IPS-18a (cell line): ENCODE data around the gene ARID3A.

ENCODE experiments used
- H3K27ac ChIP-seq: one replicate; pipeline ENCODE4 v1.5.1; 2013; ENCODE audit warnings: low read length
- H3K27me3 ChIP-seq: one replicate; pipeline ENCODE4 v1.6.1; 2013; ENCODE audit warnings: mild to moderate bottlenecking, low read length; ENCODE audit not compliant: control insufficient read depth, insufficient read depth
- H3K36me3 ChIP-seq: one replicate; pipeline ENCODE4 v1.6.1; 2013; ENCODE audit warnings: low read depth, low read length; ENCODE audit not compliant: control insufficient read depth
- H3K4me1 ChIP-seq: one replicate; pipeline ENCODE4 v1.6.1; 2013; ENCODE audit warnings: low read depth, low read length; ENCODE audit not compliant: control insufficient read depth
- H3K4me3 ChIP-seq: one replicate; pipeline ENCODE4 v1.5.1; 2013; ENCODE audit warnings: low read length
- H3K9ac ChIP-seq: one replicate; pipeline ENCODE4 v1.6.1; 2013; ENCODE audit warnings: mild to moderate bottlenecking, low read length, moderate library complexity
- H3K9me3 ChIP-seq: one replicate; pipeline ENCODE4 v1.6.1; 2013; ENCODE audit warnings: low read depth, low read length; ENCODE audit not compliant: control insufficient read depth

Gene ARID3A

DNA sequence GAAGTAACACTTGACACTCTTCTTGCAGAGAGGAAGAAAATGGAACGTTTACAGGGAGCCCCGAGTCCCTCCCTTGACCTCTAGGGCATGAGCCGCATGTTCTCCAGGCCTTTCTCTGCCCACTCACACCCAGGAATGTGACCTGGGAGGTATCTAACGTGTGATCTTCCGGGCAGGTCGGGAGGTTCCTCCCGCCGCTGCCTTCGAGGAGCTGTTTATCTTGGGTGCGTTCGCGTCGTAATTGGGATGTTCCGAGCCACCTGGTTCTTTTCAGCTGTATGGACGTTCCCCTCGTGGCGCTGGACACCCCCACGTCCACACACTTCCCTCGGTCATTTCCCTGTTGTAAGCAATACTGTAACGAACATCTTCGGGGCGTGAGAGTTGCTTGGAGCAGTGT lies 13.6 kb downstream of the ARID3A start:
- H3K4me3 ChIP-seq = no peak overlapping the region
- peaks cover 4% of the 10 kb centered on the region for H3K36me3 ChIP-seq
- no peak overlapping the region for H3K27ac ChIP-seq
- no peaks in the 10 kb centered on the region for H3K4me1 ChIP-seq
- no peaks in the 10 kb centered on the region for H3K27me3 ChIP-seq
- no peak overlapping the region for H3K9ac ChIP-seq
- H3K9me3 ChIP-seq = no peaks in the 10 kb centered on the region

DNA sequence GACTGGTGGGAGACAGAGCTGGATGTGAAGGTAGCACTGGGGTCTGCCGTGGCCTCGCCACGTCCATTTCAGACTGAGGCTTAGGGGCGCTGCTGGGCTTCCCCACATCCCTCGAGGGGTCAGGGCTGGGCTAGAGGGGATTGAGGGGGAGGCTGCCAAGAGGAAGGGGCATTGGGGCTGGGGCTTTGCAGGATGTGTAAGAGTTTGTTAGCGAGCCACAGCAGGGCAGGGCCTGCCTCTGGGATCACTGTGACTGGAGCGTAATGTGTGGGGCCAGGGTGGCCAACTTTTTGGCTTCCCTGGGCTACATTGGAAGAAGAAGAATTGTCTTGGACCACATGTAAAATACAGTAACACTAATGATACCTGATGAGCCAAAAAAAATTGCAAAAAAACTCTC lies 14.1 kb downstream of the ARID3A start:
- Histone ChIP-seq H3K4me3 (no peak overlapping the region), H3K27ac (no peak overlapping the region), H3K4me1 (no peaks in the 10 kb centered on the region), H3K27me3 (no peaks in the 10 kb centered on the region), H3K9me3 (no peaks in the 10 kb centered on the region), H3K9ac (no peak overlapping the region), H3K36me3 (peaks cover 4% of the 10 kb centered on the region)

DNA sequence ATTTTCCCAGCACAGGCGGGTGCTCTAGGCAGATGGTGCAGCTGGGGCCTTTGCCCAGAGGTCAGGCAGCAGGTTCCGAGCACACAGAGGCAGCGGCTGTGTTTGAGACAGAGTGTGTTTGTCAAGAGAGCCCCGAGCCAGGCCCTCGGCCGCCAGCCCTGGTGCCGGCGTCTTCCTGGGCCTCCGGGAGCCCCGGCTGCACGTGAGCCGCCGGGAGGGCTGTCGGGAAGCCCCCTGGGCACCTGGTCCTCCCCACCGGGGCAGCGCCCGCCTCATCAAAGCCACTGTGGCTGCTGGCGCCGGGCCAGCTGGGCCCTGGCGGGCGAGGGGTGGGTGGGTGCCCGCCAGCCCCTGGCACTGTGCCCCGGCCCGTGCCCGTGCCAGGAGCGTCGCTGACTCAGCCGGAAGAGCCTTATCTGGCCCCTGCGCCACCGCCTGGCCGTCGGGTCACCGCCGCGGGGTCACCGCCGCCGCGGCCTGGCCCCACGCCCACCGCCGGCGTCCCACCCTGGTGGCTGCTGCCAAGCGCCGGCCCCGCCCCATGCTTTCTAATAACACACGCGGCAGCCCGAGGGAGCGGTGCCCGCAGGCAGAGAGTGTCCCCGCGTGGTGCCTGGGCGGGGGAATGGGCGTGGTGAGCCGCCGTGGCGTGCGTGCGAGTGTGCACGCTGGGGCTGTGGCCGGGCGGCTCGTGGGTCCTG lies 14.9 kb downstream of the ARID3A start:
- H3K4me1 ChIP-seq = no peaks in the 10 kb centered on the region
- H3K27me3 ChIP-seq = no peaks in the 10 kb centered on the region
- H3K27ac ChIP-seq = no peak overlapping the region
- no peak overlapping the region for H3K4me3 ChIP-seq
- peaks cover 4% of the 10 kb centered on the region for H3K36me3 ChIP-seq
- H3K9me3 ChIP-seq = no peaks in the 10 kb centered on the region
- H3K9ac ChIP-seq = no peak overlapping the region

DNA sequence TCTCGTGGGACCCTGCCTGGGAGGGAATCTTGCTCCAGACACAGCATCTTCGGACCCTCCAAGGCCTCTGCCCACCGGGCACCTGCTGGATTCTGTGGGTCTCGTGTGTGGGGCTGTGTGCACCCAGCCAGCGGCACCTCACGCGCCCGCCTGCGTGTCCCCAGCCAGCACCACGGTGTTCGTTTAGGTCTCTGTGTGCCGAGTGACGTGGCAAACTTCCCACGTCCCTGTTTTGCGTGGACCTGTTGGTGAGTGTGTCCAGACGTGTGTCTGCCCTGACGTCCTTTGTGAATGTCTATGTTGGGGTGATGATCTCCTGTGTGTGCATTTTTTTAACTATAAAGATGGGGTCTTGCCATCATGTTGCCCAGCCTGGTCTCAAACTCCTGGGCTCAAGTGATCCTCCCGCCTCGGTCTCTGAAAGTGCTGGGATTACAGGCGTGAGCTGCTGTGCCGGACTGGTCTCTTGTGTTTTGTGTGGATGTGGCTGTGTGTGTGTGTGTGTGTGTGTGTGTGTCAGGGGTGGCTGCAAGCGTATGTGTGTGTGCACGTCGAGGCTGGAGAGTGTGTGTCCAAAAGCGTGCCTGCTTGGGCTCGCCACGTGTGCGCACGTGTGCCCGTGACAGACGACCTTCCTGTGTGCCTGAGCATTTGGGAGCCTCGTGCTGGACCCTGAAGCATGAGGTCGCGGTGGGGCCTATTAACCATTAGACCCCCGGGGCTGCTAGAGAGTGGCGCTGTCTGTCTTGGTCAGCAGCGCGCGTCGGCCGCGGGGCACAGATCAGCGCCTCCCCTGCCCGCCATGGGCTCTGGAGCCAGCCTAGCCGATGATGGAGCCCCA lies 15.7 kb downstream of the ARID3A start:
- Histone ChIP-seq H3K9me3 (no peaks in the 10 kb centered on the region), H3K4me3 (no peak overlapping the region), H3K36me3 (peaks cover 4% of the 10 kb centered on the region), H3K27ac (no peak overlapping the region), H3K27me3 (no peaks in the 10 kb centered on the region), H3K4me1 (no peaks in the 10 kb centered on the region), H3K9ac (no peak overlapping the region)

DNA sequence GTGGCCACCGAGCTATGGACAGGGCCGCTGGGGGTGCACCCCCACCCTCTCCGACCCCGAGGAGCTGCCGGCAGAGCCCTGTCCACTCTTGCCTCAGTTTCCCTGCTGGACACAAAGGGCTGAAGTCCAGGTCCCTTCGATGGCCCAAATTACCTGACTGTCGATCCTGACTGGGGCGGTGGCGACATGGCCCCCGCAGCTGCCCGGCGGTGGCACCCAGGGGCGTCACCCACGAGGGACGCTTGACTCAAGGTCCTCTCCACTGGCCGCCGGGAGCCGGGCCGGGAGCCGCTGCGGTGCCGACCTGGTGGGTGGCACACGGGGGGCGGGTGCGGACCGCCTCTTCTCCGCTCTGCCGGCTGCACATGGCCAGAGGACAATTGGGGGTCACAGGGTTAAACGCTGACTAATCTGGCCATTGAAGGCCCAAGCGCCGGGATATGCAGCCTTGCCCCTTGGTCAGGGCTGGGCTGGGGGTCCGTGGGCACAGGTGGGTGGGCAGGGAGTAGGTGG lies 16.4 kb downstream of the ARID3A start:
- Histone ChIP-seq H3K36me3 (peaks cover 4% of the 10 kb centered on the region), H3K27ac (no peak overlapping the region), H3K27me3 (no peaks in the 10 kb centered on the region), H3K9me3 (no peaks in the 10 kb centered on the region), H3K9ac (no peak overlapping the region), H3K4me3 (no peak overlapping the region), H3K4me1 (no peaks in the 10 kb centered on the region)

DNA sequence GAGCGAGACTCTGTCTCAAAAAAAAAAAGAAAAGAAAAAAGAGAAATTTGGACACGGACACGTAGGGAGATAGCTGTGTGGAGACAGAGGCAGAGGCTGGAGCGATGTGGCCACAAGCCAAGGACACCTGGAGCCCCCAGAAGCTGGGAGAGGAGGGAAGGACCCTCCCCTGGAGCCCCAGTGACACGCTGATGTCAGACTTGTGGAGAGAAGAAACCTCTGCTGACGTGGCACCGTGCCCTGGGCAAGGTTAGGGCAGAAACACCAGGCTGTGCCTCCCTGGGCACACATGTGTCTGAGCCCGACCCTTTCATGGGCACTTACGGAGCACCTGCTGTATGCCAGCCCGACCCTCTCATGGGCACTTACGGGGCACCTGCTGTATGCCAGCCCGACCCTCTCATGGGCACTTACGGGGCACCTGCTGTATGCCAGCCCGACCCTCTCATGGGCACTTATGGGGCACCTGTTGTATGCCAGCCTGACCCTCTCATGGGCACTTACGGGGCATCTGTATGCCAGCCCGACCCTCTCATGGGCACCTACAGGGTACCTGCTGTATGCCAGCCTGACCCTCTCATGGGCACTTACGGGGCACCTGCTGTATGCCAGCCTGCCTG lies 17.8 kb downstream of the ARID3A start:
- Histone ChIP-seq H3K4me1 (no peaks in the 10 kb centered on the region), H3K27me3 (no peaks in the 10 kb centered on the region), H3K4me3 (no peak overlapping the region), H3K9ac (no peak overlapping the region), H3K9me3 (no peaks in the 10 kb centered on the region), H3K27ac (no peak overlapping the region), H3K36me3 (peaks cover 4% of the 10 kb centered on the region)

DNA sequence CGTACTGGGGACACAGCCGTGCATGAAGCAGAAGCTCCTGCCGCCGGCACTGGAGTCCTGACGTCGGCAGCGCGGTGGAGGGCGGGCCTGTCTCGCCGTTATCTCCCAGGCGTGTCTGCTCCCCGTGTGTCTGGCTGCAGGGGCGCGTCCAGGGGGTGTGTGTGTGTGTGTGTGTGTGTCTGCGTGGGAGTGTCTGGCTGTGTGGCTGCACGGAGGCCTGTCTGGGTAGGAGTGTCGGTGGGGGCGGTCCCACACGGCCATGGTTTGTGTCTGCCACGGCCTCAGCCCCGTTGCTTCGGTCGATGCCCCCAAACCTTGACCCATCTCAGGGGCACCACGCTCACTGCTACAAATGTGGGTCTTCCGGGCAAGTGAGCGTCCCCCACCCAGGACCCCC lies 18.3 kb downstream of the ARID3A start:
- H3K36me3 ChIP-seq = peaks cover 4% of the 10 kb centered on the region

DNA sequence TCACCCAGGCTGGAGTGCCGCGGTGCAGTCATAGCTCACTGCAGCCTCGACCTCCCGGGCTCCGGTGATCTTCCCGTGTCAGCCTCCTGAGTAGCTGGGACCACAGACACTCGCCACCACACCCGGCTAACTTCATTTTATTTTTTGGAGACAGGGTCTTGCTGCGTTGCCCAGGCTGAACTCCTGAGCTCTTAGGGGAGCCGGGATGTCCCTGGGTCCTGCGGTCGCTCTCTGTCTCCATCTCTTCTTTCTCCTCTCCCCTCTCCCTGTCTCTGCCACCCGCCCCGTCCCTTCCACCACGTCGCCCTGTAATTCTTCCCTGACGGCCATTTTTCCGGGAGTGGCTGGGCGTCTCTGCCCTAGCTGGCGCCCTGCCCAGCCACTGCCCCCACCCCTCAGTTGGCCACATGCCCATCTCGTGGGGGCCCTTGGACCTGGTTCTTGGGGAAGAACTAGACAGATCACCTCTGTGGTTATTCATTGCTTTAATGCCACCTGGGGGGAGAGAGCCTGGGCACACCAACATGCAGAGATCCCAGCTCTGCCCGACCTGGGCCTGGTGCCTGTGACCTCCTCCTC lies 18.9 kb downstream of the ARID3A start:
- Histone ChIP-seq H3K4me3 (no peak overlapping the region), H3K9ac (no peak overlapping the region), H3K27me3 (no peaks in the 10 kb centered on the region), H3K4me1 (no peaks in the 10 kb centered on the region), H3K9me3 (no peaks in the 10 kb centered on the region), H3K27ac (no peak overlapping the region), H3K36me3 (no peaks in the 10 kb centered on the region)

More for the DNA sequence above, 18.3 kb downstream of the ARID3A start:
- H3K4me1 ChIP-seq = no peaks in the 10 kb centered on the region
- no peak overlapping the region for H3K4me3 ChIP-seq
- no peak overlapping the region for H3K27ac ChIP-seq
- H3K27me3 ChIP-seq = no peaks in the 10 kb centered on the region
- H3K9me3 ChIP-seq = no peaks in the 10 kb centered on the region
- H3K9ac ChIP-seq = no peak overlapping the region

DNA sequence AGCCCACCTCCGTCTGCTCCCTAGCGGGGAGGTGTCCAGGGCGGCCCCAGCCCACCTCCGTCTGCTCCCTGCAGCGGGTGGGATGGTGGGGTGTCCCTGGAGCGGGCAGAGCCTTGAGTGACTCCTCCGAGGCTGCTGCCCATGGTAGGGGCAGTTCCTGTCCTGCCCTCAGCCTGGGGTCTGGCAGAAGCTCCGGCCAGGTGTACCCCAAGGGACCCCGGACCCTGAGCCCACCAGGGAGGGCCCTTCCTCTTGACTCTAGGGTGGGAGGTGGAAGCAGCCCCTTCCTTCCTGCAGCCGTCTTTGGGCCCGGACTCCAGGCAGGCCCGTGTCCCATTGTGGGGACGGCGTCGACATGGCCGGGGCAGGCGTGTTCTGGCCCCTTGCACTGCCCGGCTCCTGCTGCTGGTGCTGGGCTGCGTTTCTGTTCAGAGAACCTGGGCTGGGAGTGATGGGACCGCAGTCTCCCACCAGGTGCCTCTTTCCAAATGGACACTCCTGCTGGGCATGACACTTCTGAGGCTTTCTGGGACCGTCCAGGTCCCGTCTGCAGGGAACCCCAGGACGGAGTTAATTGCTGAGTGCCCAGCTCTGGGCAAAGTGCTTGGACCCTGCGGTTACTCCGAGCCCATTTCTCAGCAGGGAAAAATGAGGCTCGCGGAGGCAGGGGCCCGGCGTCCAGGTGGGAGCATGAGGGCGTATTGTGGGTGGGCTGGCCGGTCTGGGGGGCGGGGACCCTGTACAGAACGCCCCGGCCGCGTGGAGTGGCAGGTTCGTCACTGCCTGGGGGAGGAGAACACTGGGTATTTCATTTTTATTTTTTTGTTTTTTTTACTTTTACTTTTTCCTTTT lies 19.8 kb downstream of the ARID3A start:
- Histone ChIP-seq H3K36me3 (no peaks in the 10 kb centered on the region), H3K27ac (no peak overlapping the region), H3K4me3 (no peak overlapping the region), H3K9me3 (no peaks in the 10 kb centered on the region), H3K9ac (no peak overlapping the region), H3K4me1 (no peaks in the 10 kb centered on the region), H3K27me3 (no peaks in the 10 kb centered on the region)

DNA sequence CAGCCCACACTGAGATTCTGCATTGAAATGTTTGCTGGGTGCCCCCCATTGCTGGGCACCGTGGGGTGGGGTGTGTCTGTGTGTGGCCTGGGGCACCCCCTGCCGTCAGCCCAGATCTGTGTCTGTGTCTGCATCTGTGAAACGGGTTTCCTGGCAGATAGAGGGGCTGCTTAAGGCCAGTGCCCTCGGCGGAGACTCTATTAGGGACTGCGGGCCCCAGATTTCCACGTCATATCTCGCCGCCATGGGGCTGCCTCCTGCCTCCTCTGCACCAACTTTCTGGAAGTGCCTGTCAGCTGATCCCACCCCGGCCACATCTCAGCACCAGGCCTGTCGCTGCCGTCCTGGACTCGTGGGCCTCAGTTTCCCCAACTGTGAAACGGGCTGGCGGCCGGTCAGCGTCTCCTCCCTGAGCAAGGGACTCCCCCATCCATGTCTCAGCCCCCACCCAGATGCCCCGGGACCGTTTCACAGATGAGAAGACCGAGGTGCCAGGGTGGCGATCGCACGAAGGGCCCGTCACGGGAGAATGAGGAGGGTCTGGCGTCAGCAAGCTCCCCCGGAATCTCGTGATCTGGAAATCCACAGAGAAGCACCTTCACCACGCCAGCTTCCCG lies 21.4 kb downstream of the ARID3A start:
- Histone ChIP-seq H3K9ac (no peak overlapping the region), H3K9me3 (no peaks in the 10 kb centered on the region), H3K4me3 (no peak overlapping the region), H3K4me1 (no peaks in the 10 kb centered on the region), H3K27ac (no peak overlapping the region), H3K36me3 (no peaks in the 10 kb centered on the region), H3K27me3 (no peaks in the 10 kb centered on the region)
